IPS-18c (cell line): ENCODE measurements around the gene CIROP.
A peak's percentile ranks its signal among the peaks of the same experiment; 100 is the strongest.

Experiments
- H3K4me3 ChIP-seq: 2 replicates; pipeline ENCODE4 v1.7.0; 2013; ENCODE audit warnings: low read depth, mild to moderate bottlenecking, low read length, moderate library complexity; ENCODE audit not compliant: insufficient read depth
- H3K9me3 ChIP-seq: one replicate; pipeline ENCODE4 v1.6.1; 2013; ENCODE audit warnings: mild to moderate bottlenecking, low read length, moderate library complexity; ENCODE audit not compliant: control insufficient read depth, insufficient read depth

The CIROP gene

DNA sequence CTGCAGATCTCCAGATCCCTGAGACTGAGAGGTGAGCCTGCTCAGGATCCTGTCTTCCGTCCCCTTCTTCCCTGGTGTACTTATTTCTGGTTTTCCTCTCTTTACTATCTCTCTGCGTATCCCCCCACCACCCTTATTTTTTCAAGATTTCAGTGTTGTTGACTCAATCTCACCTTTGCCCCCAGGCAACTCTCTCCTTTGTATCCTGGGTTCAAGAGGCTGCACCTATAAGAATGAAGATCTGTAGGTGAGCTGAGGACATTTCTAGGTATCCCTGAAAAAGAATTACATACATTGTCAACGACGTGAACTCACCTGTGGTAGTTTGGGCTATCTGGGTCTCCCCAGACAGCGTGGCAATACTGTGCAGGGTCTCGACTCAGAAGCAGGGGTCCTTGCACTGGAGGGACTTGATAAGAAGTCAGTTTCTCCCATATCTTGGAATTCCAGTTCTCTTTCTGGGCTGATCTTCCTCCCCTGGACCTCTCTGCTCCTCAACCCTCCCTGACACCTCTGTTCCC, 659 bp downstream of the CIROP start:
- no peak overlapping the region for H3K4me3 ChIP-seq
- peaks cover 4% of the 10 kb centered on the region for H3K9me3 ChIP-seq

GRCh38 chr14:23103581-23103980, 1.2 kb downstream of the CIROP start:
- Histone ChIP-seq H3K4me3 (no peak overlapping the region), H3K9me3 (peaks cover 4% of the 10 kb centered on the region)

DNA sequence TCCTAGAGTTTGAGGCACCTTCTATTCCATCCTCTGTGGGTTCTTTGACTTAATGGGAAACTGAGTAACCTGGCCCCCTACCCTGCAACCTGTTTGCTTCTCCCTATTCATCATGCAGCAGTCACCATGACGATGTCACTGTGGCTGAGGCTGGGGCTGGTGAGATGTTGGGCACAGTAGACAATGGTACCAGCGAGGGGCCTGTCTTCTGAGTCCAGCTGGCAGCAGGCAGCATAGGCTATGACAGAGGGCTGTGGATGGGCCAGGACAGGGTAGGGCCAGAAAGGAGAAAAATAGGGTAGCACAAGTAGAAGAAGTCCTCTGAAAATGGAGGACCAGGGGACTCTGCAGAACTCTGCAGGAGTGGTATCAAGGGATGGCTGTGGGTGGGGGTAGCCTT, 2.0 kb downstream of the CIROP start:
- Histone ChIP-seq H3K4me3 (no peak overlapping the region), H3K9me3 (no peaks in the 10 kb centered on the region)

DNA sequence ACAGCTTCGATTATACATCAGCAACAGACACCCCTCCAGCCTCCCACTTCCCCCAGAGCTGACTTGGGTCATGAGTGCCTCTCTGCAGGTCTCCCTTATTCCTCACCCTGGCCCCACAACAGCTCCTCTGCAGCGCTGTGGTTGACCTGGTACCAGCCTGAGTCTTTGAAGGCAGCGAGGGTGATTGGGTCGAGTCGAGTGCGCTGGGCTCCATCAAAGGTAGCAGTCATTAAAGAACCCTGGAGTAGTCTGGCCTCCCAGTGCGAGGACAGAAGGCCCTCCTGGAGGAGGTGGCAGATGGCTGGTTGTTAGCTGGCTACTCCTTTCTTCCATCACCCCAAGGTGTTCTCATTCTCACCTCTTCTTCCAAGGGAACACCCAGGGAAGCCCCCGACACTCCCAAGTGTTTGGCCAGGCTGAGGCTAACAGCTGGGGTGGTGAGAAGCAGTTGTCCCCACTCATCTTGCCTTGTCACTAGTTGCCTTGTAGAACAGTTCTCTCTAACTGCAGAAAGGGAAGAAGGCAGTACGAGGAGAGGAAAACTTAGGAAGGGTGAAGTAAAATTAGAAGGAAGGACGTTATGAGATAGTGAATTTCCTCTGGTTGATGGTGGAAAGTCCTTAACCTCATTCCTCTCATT, 2.7 kb downstream of the CIROP start:
- Histone ChIP-seq H3K4me3 (no peak overlapping the region), H3K9me3 (no peaks in the 10 kb centered on the region)

- no peaks in the 10 kb centered on the region for H3K9me3 ChIP-seq
- H3K4me3 ChIP-seq: no peak overlapping the region
Measured at GRCh38 chr14:23101213-23101970, 3.4 kb downstream of the CIROP start.

- Histone ChIP-seq H3K9me3 (no peaks in the 10 kb centered on the region), H3K4me3 (no peak overlapping the region)
Measured at GRCh38 chr14:23099212-23099861, 5.5 kb downstream of the CIROP start.

DNA sequence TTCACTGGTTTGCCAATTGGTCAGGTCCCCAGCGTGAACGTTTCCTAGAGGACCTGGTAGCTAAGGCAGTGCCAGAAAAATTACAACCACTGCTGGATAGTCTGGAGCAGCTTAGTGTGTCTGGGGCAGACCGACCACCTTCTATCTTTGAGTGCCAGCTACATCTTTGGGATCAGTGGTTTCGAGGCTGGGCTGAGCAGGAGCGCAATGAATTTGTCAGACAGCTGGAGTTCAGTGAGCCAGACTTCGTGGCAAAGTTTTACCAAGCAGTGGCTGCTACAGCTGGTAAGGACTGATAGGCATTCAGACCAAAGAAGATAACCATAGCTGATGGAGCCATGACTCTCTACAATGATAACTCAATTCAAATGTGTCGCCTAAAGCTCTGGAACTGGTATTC, 7.0 kb downstream of the CIROP start:
- no peak overlapping the region for H3K4me3 ChIP-seq
- H3K9me3 ChIP-seq: no peaks in the 10 kb centered on the region

DNA sequence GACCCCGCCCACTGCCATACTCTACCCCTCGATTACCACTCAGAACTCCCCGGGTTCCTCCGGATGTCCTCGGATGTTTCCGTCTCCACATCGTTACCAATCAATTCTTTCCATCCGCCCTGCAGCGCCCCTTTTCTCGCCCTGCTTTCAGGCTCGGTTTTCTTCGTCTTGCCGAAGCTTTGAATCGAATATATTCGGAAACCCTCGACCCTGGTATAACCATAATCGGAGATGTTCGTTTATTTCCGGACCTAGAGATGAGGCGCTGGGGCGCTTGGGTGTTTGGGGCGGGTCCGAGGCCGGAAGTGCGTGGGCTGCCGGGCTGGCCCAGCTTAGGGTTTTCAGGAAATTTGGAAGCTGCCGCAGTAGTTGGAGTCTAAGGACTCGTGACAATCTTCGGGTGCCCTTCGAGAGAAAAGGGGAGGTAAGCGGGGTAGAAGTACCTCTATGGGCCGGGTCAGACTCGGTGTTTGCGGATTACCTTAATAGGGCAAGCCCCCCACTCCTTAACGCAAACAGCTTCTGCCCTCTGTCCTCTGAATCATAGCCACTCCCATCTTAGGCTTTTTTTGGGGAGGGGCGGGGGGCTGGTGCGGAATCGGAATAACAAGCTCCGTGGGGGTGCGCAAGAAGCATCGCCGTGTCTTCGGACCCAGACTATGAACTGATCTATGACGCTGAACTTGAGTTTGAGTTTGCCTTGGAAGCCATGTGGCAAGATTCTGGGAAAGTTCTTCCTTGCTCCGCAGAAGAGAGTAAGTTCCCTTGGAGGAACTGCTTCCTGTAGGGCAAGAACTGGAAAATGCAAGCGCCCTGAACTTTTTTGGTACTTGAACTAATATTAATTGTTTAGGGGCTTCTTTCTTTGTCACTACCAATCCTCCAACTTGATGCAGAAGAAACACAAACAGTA, 9.3 kb downstream of the CIROP start, which contains the start of gene C14orf119:
C14orf119 (plus strand) TSS at position 310 of the 913 bp plus-strand sequence. CDS start 2,154 bp downstream, outside the sequence.
- peak within 1 kb of the TSS; percentile 100 for H3K4me3 ChIP-seq
- no peaks in the 10 kb centered on the region for H3K9me3 ChIP-seq

DNA sequence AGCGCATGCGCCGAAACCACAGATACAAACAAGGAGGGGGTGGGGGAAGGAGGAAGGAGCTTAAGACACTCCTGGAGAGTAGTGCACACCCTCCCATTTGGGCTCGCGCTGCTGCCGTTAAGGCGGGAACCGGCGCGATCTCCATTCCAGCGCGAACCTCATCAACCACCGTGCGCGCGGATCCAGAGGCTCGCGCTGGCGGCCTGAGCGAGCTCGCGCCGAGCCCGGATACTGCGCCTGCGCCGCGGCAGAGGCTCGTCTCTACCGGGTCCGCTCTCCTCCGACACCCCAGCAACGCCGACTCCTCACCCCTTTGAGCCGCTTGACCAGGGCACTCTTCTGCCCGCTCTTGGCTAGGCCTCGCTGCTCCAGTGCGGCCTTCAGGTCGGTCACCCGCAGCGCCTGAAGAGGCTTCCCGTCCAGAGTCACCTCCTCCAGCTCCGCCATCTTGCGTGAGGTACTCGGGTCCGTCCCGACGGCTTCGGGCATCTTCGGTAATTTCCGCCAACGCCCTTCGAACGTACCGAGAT, 10.1 kb downstream of the CIROP start, which contains the start of gene ACIN1:
ACIN1 (minus strand) TSS at position 471 of the 530 bp plus-strand sequence; CDS start at position 447, 24 bp downstream.
- Histone ChIP-seq H3K9me3 (no peaks in the 10 kb centered on the region), H3K4me3 (peak within 1 kb of the TSS; percentile 100)

GRCh38 chr14:23093991-23094665, 10.7 kb downstream of the CIROP start:
- H3K9me3 ChIP-seq: no peaks in the 10 kb centered on the region

DNA sequence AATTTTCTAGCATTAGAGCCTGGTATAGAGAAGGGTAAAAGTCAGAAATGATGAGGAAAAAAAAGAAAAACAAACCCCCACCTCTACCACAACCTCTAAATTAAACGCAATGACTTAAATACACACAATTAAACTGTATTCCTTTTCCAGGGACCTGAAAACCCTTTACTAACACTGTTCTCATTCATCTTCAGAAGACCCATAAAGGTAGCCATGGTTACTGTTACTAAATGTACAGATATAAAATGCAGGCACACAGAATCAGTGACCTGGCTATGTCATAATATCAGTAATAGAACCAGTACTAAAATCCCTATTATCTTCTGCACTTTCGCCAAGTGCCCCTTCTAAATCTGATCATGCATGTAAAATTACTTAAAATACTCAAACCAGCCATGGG, 11.3 kb downstream of the CIROP start:
- H3K9me3 ChIP-seq: no peaks in the 10 kb centered on the region
- peak overlapping the region; percentile 100; the same call in 1 of the 2 replicates for H3K4me3 ChIP-seq

More at GRCh38 chr14:23093991-23094665, 10.7 kb downstream of the CIROP start:
- H3K4me3 ChIP-seq: peak overlapping the region; percentile 100

DNA sequence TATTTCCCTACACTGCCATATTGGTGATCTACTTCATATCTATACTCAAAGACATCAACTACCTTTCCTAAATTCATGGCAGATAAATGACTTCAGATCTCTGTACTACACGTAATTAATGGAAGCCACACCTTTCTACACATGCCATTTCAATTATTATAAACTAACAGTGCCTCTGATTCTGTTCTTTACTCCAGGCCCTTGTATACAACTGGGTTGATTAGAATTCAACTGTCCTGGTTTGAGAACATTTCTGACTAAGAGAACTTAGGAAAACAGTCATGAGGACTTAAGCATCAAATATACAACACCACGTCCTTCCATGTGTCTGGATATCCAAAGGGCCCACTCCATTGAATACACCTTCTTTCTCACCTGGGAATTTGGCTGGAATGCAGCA, 11.7 kb downstream of the CIROP start:
- H3K9me3 ChIP-seq: no peaks in the 10 kb centered on the region
- no peak overlapping the region for H3K4me3 ChIP-seq

DNA sequence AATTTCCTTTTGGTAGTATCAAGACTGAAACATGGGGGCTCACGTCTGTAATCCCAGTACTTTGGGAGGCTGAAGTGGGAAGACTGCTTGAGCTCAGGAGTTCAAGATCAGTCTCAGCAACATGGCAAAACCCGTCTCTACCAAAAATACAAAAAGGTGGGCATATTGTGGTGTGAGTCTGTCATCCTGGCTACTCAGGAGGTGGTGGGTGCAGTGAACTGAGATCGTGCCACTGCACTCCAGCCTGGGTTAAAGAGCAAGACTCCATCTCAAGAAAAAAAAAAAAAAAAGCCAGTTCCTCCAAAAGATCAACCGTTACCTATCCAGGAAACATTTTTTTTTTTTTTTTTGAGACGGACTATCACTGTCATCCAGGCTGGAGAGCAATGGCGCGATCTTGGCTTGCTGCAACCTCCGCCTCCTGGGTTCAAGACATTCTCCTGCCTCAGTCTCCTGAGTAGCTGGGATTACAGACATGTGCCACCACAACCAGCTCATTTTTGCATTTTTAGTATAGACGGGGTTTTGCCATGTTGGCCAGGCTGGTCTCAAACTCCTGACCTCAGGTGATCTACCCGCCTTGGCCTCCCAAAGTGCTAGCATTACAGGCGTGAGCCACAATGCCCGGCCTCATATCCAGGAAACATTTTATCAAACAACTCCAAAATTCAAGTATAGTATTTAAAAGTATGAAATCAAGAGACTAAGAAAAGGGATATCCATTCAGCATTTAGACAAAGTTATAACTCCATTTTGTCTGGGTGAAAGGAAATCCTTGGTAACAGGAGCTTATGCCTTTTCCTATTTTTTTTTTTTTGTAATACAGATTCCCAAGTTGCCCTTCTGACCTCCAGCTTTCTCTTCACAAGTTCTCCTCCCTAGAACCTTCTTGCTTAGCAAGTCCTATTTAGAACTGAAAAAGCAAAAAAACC, 13.2 kb downstream of the CIROP start:
- Histone ChIP-seq H3K4me3 (no peak overlapping the region), H3K9me3 (no peaks in the 10 kb centered on the region)

- H3K9me3 ChIP-seq: no peaks in the 10 kb centered on the region
Measured at GRCh38 chr14:23090254-23090636, 14.5 kb downstream of the CIROP start.

More at GRCh38 chr14:23090254-23090636, 14.5 kb downstream of the CIROP start:
- H3K4me3 ChIP-seq: no peak overlapping the region
